CD14-positive monocyte (primary cell): ENCODE results near the gene SNX1. TPM values are rescaled to one million over a fixed set of nuclear protein-coding genes. Genes with fewer than 3 reads are reported as not detected.
A peak's percentile ranks its signal among the peaks of the same experiment; 100 is the strongest.

ENCODE experiments used
- DNase-seq, 3 donors: peaks; one replicate each; pipeline ENCODE4 v3.0.0-alpha.2; 2011 to 2022
- H2AFZ ChIP-seq: 2 replicates; pipeline ENCODE4 v1.6.0; 2012; ENCODE audit warnings: mild to moderate bottlenecking, low read depth, low read length, inconsistent platforms; ENCODE audit not compliant: insufficient read depth, poor library complexity, severe bottlenecking
- H3K27ac ChIP-seq, 2 donors: 1 replicate in 1 of 2; 2 replicates in 1 of 2; pipeline ENCODE4 v1.5.1; 2012 to 2013; ENCODE audit warnings: low read length in 2 of 2, control low read depth in 1 of 2, inconsistent platforms in 1 of 2, low read depth in 1 of 2, mild to moderate bottlenecking in 1 of 2
- H3K27me3 ChIP-seq, 2 donors: one replicate each; pipeline versions ENCODE4 v1.6.0 to v1.6.1; 2011 to 2013; ENCODE audit warnings: low read length in 2 of 2; ENCODE audit not compliant: control insufficient read depth in 2 of 2, insufficient read depth in 2 of 2
- H3K36me3 ChIP-seq, 2 donors: replicated peaks in 1 of 2; 1 replicate in 1 of 2; 2 replicates in 1 of 2; pipeline versions ENCODE4 v1.5.1 to v1.6.1; 2012 to 2013; ENCODE audit warnings: low read length in 2 of 2, control low read depth in 1 of 2, inconsistent platforms in 1 of 2, mild to moderate bottlenecking in 1 of 2; ENCODE audit not compliant: insufficient read depth in 2 of 2, control insufficient read depth in 1 of 2
- H3K4me1 ChIP-seq, 2 donors: 1 replicate in 1 of 2; 2 replicates in 1 of 2; pipeline versions ENCODE4 v1.5.1 to v1.6.1; 2012 to 2013; ENCODE audit warnings: low read length in 2 of 2, control low read depth in 1 of 2, inconsistent platforms in 1 of 2, mild to moderate bottlenecking in 1 of 2, moderate library complexity in 1 of 2; ENCODE audit not compliant: insufficient read depth in 2 of 2, control insufficient read depth in 1 of 2
- H3K4me2 ChIP-seq: replicated peaks from 2 replicates; pipeline ENCODE3; 2012; ENCODE audit warnings: low read length, moderate library complexity, mild to moderate bottlenecking; ENCODE audit not compliant: poor library complexity, severe bottlenecking; ENCODE audit errors: extremely low read depth
- H3K4me3 ChIP-seq, 3 experiments: fragments of 200-600 bp in 1 of 3; sonication (generic) in 1 of 3; replicated peaks in 1 of 3; 1 replicate in 2 of 3; 2 replicates in 1 of 3; pipeline ENCODE4 v1.5.1; 2011 to 2013; ENCODE audit warnings: low read length in 3 of 3, mild to moderate bottlenecking in 3 of 3, control low read depth in 2 of 3, low read depth in 2 of 3, inconsistent platforms in 1 of 3, moderate library complexity in 1 of 3
- H3K79me2 ChIP-seq: 2 replicates; pipeline ENCODE4 v1.6.0; 2012; ENCODE audit warnings: mild to moderate bottlenecking, control low read depth, inconsistent platforms, low read length, moderate library complexity; ENCODE audit not compliant: insufficient read depth
- H3K9ac ChIP-seq: 2 replicates; pipeline ENCODE4 v1.6.0; 2017; ENCODE audit warnings: low read length, mild to moderate bottlenecking; ENCODE audit not compliant: insufficient read depth, poor library complexity, severe bottlenecking
- H3K9me3 ChIP-seq, 2 donors: replicated peaks in 1 of 2; 1 replicate in 1 of 2; 2 replicates in 1 of 2; pipeline versions ENCODE4 v1.5.1 to v1.6.1; 2012 to 2013; ENCODE audit warnings: low read length in 2 of 2, control low read depth in 1 of 2; ENCODE audit not compliant: control insufficient read depth in 1 of 2, insufficient read depth in 1 of 2
- H4K20me1 ChIP-seq: 2 replicates; pipeline ENCODE4 v1.6.0; 2012; ENCODE audit warnings: mild to moderate bottlenecking, low read length, control low read depth, moderate library complexity; ENCODE audit not compliant: insufficient read depth
- H3K27ac Mint-ChIP-seq, 7 donors: one replicate each; pipeline ENCODE4 v1.8.0; 2020; ENCODE audit warnings: mild to moderate bottlenecking in 7 of 7, mixed read lengths in 7 of 7, moderate library complexity in 6 of 7, inconsistent platforms in 2 of 7
- H3K27me3 Mint-ChIP-seq, 3 donors: one replicate each; pipeline ENCODE4 v1.8.0; 2021 to 2022; ENCODE audit warnings: low read depth in 3 of 3, mild to moderate bottlenecking in 3 of 3, mixed read lengths in 3 of 3, moderate library complexity in 3 of 3, inconsistent platforms in 1 of 3
- H3K36me3 Mint-ChIP-seq, 2 donors: one replicate each; pipeline ENCODE4 v1.8.0; 2020; ENCODE audit warnings: mixed read lengths in 2 of 2, inconsistent platforms in 1 of 2, mild to moderate bottlenecking in 1 of 2
- H3K4me1 Mint-ChIP-seq: one replicate; pipeline ENCODE4 v1.8.0; 2020; ENCODE audit warnings: mild to moderate bottlenecking, mixed read lengths
- H3K4me3 Mint-ChIP-seq, 2 donors: one replicate each; pipeline ENCODE4 v1.8.0; 2020; ENCODE audit warnings: mild to moderate bottlenecking in 2 of 2, mixed read lengths in 2 of 2, moderate library complexity in 1 of 2
- H3K9me3 Mint-ChIP-seq, 7 donors: one replicate each; pipeline ENCODE4 v1.8.0; 2020 to 2022; ENCODE audit warnings: mixed read lengths in 7 of 7, mild to moderate bottlenecking in 6 of 7, moderate library complexity in 6 of 7, inconsistent platforms in 2 of 7
- WGBS: methylation state at CpG from one replicate; pipeline ENCODE4 v1.1.5; 2013; ENCODE audit warnings: missing lambda C conversion rate; ENCODE audit not compliant: insufficient coverage; 5-methylcytosine and 5-hydroxymethylcytosine counted together
- intact Hi-C, 2 donors: fragments of 100-400 bp; cut with micrococcal nuclease; formaldehyde crosslinking; loops; one replicate each; pipeline versions ENCODE4 v1.15.0 to v1.15.1; 2023
- polyA plus RNA-seq, 3 donors: library from polyadenylated mRNA; depleted of rRNA in 1 of 3; unstranded in 2 of 3; stranded (reverse) in 1 of 3; fragments of 300-500 nt in 2 of 3; fragments of >200 nt in 1 of 3; fragmentation: Illumina TruSeq in 2 of 3; gene quantifications; 1 replicate in 2 of 3; 2 replicates in 1 of 3; pipeline ENCODE4 v1.2.3, GENCODE V29; 2012 to 2021
- TF ChIP-seq, protein P1 (sequence below): fragments of 200-600 bp; IDR thresholded peaks from one replicate; pipeline ENCODE4 v1.8.0; 2022; ENCODE audit warnings: antibody characterized with exemption, mild to moderate bottlenecking

SNX1 gene
- polyA plus RNA-seq, 3 donors = 104 to 115 (median 115) TPM

DNA sequence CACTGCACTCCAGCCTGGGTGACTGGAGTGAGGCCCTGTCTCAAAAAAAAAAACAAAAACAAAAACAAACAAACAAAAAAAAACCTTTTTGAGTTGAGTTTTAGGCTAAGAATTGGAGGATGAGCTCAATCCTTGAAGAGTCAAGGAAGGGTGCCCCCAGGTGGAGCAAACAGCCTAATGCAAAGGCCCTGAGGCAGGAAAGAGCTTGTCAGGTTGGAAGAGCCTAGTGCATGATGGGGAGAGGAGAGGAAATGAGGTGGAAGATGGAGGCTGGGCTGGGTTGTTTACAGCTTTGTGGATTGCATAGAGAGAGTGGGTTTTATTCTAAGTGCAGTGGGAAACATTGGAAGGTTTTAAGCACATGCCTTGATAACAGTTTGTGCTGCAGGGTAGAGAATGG, 53.6 kb downstream of the SNX1 start:
- H3K4me1 ChIP-seq = peaks cover 40 to 47% of the 10 kb centered on the region in 2 donors
- no peaks in the 10 kb centered on the region for H3K9me3 ChIP-seq
- Mint-ChIP-seq H3K4me3 (no peak overlapping the region), H3K27ac (peak overlapping the region in 3 of 7 donors; percentile 13 to 58 (median 55)), H3K27me3 (peaks cover 24 to 34% (median 30%) of the 10 kb centered on the region in 3 donors), H3K36me3 (peaks cover 13 to 26% of the 10 kb centered on the region in 2 donors), H3K4me1 (peaks cover 38% of the 10 kb centered on the region), H3K9me3 (peaks cover 0 to 7% (median 2%) of the 10 kb centered on the region in 7 donors)
- peaks cover 17 to 25% of the 10 kb centered on the region in 2 donors for H3K27me3 ChIP-seq
- H3K4me3 ChIP-seq = peak overlapping the region in 1 of 3 experiments; percentile 43
- no peak overlapping the region for H3K9ac ChIP-seq
- no peak overlapping the region for H3K27ac ChIP-seq
- H3K79me2 ChIP-seq = no peaks in the 10 kb centered on the region
- TF ChIP-seq, protein P1, sequence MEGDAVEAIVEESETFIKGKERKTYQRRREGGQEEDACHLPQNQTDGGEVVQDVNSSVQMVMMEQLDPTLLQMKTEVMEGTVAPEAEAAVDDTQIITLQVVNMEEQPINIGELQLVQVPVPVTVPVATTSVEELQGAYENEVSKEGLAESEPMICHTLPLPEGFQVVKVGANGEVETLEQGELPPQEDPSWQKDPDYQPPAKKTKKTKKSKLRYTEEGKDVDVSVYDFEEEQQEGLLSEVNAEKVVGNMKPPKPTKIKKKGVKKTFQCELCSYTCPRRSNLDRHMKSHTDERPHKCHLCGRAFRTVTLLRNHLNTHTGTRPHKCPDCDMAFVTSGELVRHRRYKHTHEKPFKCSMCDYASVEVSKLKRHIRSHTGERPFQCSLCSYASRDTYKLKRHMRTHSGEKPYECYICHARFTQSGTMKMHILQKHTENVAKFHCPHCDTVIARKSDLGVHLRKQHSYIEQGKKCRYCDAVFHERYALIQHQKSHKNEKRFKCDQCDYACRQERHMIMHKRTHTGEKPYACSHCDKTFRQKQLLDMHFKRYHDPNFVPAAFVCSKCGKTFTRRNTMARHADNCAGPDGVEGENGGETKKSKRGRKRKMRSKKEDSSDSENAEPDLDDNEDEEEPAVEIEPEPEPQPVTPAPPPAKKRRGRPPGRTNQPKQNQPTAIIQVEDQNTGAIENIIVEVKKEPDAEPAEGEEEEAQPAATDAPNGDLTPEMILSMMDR = no peak
- peaks cover 42% of the 10 kb centered on the region for H4K20me1 ChIP-seq
- H2AFZ ChIP-seq = no peak overlapping the region
- intact Hi-C loops = no loop called here
- H3K36me3 ChIP-seq = peaks cover 16 to 26% of the 10 kb centered on the region in 2 donors
- H3K4me2 ChIP-seq = peak overlapping the region; percentile 53
- no peak for DNase-seq

DNA sequence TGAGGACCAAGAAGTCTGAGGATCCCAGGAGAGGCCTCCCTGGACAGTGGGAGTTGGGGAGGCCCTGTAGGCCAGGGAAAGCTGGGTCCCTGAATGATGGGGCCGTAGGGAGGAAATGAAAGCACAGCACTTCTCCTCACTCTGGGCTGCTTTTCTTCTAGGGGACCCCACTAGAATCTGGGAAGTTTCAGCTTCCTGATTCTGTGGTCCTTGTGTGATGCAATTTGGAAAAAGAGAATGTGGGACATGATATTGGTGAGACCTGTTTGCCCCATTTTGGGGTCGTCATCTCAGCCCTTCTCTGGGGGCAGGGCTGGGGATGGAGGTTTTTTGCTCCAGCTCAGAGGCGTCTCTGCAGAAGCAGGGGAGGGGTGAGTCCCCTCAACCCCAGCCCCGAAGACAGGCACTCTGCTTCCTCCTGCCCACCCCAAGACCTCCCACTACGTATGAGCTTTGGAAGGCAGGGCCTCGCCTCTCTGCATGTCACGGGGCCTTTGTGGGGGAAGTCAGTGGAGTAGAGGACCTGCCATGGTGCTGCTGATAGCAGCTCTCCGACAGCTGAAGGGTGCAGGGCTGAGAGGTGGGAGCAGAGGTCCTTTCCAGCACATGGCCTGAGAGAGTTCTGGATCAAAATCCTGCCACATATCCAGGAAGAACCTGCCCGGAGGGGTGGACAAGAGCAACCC, 54.3 kb downstream of the SNX1 start:
- Histone ChIP-seq H3K9ac (no peak overlapping the region), H3K4me1 (peaks cover 40 to 47% of the 10 kb centered on the region in 2 donors), H3K27ac (peak overlapping the region in 1 of 2 donors; percentile 2), H3K9me3 (no peaks in the 10 kb centered on the region), H3K27me3 (peaks cover 17 to 25% of the 10 kb centered on the region in 2 donors), H3K36me3 (peaks cover 12 to 23% of the 10 kb centered on the region in 2 donors), H3K4me3 (peak overlapping the region in 1 of 3 experiments; percentile 43), H3K79me2 (no peaks in the 10 kb centered on the region), H3K4me2 (peak overlapping the region; percentile 53), H2AFZ (no peak overlapping the region), H4K20me1 (peaks cover 39% of the 10 kb centered on the region)
- peaks cover 11 to 25% of the 10 kb centered on the region in 2 donors for H3K36me3 Mint-ChIP-seq
- peaks cover 0 to 7% (median 2%) of the 10 kb centered on the region in 7 donors for H3K9me3 Mint-ChIP-seq
- intact Hi-C loops = loop anchor here in 1 of 2 donors (5.0 kb wide), 1 partner anchor 398 kb away; no protein-coding TSS in a partner anchor
- peak overlapping the region in 4 of 7 donors; percentile 32 to 55 (median 42) for H3K27ac Mint-ChIP-seq
- TF ChIP-seq, protein P1 = no peak
- 40% methylated on average over 2 of the region's 9 CpGs for WGBS
- H3K4me1 Mint-ChIP-seq = peaks cover 38% of the 10 kb centered on the region
- DNase-seq = peak in 2 of 3 donors; percentile 36 to 37
- peak overlapping the region; percentile 55 to 85 for H3K4me3 Mint-ChIP-seq
- peaks cover 24 to 34% (median 30%) of the 10 kb centered on the region in 3 donors for H3K27me3 Mint-ChIP-seq
